ENCODE results near the gene OSGIN1.

DNA sequence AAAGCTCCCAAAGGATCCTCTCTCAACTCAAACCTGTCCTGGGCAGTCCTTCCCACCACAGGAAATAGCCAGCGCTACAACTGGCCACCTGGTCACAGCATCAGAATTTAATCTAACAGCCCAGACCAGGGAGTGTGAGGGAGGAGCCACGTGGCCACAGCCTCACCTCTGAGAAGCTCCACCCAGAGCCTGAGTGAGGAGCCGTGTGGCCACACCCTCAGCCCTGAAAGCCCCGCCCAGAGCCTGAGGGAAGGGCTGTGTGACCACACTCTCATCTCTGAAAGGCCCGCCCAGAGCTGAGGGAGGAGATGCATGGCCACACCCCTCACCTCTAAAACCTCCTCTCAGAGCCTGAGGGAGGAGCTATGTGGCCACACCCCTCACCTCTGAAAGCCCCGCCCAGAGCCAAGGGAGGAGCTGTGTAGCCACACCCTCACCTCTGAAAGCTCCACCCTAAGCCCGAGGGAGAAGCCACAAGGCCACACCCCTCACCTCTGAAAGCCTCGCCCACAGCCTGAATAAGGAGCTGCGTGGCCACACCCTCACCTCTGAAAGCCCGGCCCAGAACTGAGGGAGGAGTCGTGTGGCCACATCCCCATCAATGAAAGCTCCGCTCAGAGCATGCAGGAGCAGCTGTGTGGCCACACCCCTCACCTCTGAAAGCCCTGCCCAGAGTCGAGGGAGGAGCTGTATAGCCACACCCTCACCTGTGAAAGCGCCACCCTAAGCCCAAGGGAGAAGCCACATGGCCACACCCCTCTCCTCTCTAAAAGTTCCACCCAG is 60.9 kb downstream of the OSGIN1 start:
- TF ChIP-seq CTCF (IDR thresholded peaks at IDR 0.05), result no peak
- no peak for TF ChIP-seq POLR2A (IDR thresholded peaks at IDR 0.05)
- no peak for TF ChIP-seq POLR2AphosphoS5 (IDR thresholded peaks at IDR 0.05)

All from prostate gland (tissue), 2 donors.